OCI-LY1 (cell line): ENCODE results near the gene MGAT2.
"Not testable (repeated sequence)": the region's sequence is repeated elsewhere in the genome, so short reads cannot be mapped to it uniquely, and the experiment has no call there.

Experiments
- CTCF ChIP-seq: fragments of 200-600 bp; sonication (generic), shearing (Covaris generic); IDR thresholded peaks from 2 replicates; pipeline ENCODE4 v1.5.1; 2017; ENCODE audit warnings: mild to moderate bottlenecking, antibody characterized with exemption, low read length, moderate library complexity, mixed read lengths
- EZH2 ChIP-seq: fragments of 200-600 bp; sonication (generic), shearing (Covaris generic); IDR thresholded peaks from 2 replicates; pipeline ENCODE4 v1.8.0; 2017; ENCODE audit warnings: borderline replicate concordance, mixed run types, mild to moderate bottlenecking, antibody characterized with exemption, low read length, moderate library complexity, mixed read lengths

GRCh38 chr14:49657500-49657899 is 36.9 kb downstream of the MGAT2 start:
- TF ChIP-seq CTCF, EZH2: not testable (repeated sequence)
